AG09319 (cell line): ENCODE measurements around the gene OPCML.

Experiments
- DNase-seq: peaks from one replicate; pipeline ENCODE4 v3.0.0-alpha.2; 2010; ENCODE audit warnings: low read depth; ENCODE audit errors: extremely low read depth
- TF ChIP-seq, protein P1 (sequence below): IDR thresholded peaks from 2 replicates; pipeline ENCODE4 v1.5.1; 2011; ENCODE audit warnings: low read depth, mild to moderate bottlenecking, inconsistent platforms, low read length, moderate library complexity

Gene OPCML

DNA sequence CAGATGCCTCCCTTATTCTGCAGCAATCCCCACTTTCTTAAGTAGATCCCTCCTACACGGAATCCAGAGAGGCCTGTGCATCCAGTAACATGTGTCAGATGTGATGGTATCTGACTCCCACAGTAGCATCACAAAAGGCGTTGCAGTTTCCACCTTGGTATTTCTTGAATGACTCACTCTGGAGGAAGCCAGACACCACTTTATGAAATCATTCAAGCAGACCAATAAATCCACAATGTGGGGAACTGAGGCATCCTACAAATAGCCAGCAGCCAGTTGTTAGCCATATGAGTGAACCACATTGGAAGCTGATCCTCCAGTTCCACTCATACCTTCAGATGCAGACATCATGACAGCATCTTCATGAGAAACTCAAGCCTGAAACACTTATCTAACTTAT is 798.1 kb downstream of the OPCML start:
- TF ChIP-seq, protein P1, sequence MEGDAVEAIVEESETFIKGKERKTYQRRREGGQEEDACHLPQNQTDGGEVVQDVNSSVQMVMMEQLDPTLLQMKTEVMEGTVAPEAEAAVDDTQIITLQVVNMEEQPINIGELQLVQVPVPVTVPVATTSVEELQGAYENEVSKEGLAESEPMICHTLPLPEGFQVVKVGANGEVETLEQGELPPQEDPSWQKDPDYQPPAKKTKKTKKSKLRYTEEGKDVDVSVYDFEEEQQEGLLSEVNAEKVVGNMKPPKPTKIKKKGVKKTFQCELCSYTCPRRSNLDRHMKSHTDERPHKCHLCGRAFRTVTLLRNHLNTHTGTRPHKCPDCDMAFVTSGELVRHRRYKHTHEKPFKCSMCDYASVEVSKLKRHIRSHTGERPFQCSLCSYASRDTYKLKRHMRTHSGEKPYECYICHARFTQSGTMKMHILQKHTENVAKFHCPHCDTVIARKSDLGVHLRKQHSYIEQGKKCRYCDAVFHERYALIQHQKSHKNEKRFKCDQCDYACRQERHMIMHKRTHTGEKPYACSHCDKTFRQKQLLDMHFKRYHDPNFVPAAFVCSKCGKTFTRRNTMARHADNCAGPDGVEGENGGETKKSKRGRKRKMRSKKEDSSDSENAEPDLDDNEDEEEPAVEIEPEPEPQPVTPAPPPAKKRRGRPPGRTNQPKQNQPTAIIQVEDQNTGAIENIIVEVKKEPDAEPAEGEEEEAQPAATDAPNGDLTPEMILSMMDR, result no peak

DNA sequence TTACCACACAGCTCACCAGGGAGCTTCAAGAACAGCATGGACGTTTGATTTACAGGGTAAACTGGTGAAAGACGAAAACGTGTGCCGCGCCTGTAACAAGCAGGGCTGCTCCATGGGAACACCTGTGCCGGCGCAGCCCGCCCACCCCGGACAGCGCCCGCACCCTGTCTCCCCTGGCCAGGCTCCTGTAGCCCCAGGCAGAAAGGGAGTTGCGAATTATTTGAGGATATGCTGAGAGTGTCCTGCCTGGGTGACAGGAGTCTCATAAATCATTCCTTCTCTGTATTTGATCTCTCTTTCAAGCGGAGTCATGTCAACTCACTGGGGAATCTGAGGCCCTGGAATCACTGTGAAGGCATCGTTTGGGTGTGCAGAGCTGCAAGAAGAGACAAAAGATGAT is 804.3 kb downstream of the OPCML start:
- DNase-seq, result no peak
- TF ChIP-seq, protein P1, result no peak

More for the DNA sequence above, 798.1 kb downstream of the OPCML start:
- no peak for DNase-seq

DNA sequence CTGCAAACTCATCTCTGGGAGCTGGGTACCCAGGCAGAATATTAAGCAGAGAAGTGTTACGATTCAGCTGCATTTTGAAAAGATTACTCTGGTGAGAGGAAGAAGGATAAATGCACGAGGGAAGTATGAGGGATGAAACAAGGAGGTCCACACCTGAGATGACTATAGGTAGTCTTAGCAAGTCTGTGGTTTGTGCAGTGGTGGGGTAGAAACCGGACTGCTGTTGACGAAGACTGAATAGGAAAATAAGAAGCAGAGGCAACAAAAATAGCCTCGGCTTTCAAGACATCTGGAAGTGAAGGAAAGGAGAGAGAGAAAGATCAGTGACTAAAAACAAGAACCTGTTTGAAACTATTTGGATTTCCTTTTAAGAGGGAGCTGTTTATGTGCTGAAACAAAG is 810.8 kb downstream of the OPCML start:
- TF ChIP-seq, protein P1, result no peak
- DNase-seq, result no peak

DNA sequence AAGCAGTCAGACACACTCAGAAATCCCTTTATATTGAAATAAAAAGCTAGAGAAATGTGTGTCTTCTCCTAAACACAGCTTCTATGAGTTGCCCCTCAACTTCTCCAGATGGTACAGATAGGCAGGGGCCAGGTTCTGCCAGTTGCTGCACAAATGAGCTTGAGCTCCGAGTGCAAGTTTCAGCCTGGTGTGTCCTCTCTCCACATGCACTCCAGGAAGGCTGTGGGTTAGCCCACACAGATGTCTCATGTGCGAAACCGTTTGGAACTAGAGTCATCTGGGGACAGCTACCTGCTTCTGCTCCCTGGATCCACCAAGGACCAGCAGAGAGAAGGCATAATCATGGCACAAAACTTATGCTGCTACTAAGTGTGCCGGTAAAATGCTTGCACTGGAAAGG is 812.6 kb downstream of the OPCML start:
- TF ChIP-seq, protein P1, result no peak
- no peak for DNase-seq

DNA sequence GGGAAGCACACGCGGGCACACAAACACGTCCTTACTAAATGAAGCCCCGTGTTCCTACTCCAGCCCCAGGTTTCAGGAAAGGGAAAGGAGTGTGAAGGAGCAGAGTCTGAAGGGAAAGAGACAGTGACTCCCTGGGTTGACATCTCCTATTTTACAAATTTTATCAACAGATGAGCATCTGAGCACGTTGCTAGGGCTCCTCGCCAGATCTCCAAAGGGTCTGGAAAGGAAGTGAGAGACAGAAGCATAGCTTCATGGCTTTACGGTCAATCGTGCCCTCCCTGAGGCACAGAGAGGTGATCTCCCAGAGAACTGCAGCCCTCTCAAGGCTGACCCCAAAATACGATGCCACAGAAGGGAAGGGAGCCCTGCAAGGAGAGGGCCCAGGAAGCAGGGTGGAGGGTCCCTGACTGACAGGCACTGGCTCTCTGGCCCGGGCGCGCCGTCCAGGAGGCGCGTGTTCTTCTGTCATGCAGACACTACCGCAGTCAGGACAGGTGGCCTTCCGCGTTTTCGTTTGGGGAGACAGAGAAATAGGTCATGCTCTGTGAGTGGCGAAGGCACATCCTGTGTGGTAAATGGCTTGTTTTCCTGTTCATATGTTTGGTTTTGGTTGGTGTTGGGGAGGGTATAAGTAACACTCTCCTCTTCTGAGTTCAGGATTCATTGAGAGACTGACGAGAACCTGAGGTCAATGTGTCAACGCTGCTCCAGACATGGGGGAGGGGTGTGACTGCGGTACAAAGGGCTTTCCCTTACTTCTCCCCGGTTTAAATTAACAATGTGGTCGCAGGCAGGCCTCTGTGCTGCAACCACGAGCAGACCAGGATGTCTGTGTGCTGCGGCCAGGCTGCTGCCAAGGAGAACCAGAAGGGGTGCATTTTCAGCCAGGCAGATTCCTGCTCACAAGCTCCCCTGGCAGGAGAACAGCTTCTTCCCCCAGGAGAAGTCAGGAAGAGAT is 813.3 kb downstream of the OPCML start:
- TF ChIP-seq, protein P1, result no peak
- DNase-seq, result no peak

DNA sequence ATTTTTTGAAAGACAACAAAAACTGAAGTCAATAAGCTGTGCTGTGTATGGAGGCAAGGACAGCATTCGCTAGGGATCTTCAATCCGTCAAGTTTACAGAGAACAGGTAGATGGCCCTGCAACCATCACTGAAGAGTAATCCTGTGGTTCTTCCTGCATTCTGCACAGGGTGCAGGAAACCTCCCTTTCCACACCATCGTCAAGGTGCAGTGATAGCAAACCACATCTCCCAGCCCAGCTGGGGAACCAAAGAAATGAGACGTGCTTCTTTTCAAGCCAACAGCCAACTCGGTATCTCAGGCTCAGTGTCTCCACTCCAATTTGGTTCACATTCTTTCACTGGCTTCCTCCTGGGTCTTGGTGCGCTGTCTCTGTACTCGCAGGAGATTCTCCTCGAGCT is 814.5 kb downstream of the OPCML start:
- TF ChIP-seq, protein P1, result no peak
- no peak for DNase-seq

DNA sequence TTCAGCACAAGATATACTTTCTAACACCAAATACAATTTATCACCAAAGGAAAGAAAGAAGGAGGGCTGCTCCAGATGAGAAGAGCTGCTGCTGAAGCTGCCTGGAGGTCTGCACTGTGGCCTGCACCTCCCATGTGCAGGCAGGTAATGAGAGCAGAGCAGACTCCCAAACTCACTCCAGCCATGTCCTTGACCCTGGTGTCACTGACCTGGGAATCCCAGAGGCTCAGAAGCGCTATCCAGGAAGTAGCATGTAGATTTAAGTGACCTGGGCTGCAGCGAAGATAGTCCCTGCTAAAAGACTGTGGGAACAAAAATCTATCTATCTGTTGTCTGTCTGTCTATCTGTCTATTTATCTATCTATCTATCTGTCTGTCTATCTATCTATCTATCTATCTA is 816.3 kb downstream of the OPCML start:
- no peak for DNase-seq
- TF ChIP-seq, protein P1, result no peak
